ENCODE results near the gene CNKSR3.

The CNKSR3 gene

DNA sequence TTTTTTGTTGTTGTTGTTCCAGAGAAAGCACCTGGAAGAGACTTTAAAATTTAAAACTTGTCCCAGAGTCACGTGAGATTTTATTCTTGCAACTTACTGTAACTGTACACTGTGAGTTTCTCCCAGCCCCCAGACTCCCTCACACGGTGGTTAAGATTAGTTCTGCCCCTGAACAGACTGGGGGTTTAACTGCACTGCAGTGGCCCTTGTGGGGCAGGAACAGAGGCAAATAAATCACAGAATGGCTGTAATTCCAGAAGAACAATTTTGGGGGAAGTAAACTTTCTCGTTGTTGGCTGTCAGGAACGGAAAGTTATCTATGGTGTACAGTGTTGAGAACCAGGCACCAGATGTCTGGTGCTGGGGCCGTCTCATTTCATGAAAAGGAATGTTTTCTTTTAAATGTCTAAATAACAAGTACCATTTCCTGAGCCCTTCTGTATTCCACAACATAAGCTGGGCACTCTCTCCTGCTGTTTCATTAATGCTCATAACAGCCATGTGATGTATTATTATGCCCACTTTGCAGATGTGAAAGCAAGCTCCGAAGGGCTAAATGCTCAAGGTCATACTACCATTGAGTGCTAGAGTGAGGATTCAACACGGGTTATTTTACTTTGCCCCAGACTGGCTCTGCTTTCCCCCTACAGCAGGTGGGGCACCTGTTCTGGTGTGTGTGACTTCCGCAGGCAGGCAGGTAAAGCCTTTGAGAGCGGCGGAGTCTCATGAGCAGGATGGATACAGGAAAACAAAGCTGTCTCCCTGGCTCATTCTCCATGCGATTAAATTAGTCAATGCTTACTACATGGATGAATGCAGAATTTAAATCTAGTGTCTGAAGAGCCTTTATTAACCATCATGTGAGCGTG lies 30.5 kb downstream of the CNKSR3 start:
- Histone ChIP-seq H3K36me3 (ENCODE audit: insufficient read depth, low read length) (no peaks in the 10 kb centered on the region), H3K79me2 (ENCODE audit: insufficient read depth, low read length) (no peaks in the 10 kb centered on the region), H3K4me2 (ENCODE audit: low read length) (no peak overlapping the region), H2AFZ (ENCODE audit: low read length) (no peak overlapping the region), H3F3A (ENCODE audit: insufficient read depth, low read length) (no peaks in the 10 kb centered on the region), H3K9ac (ENCODE audit: low read length) (no peak overlapping the region), H3K4me1 (ENCODE audit: insufficient read depth, low read length, severe bottlenecking) (no peaks in the 10 kb centered on the region), H3K9me2 (ENCODE audit: low read depth, low read length) (no peaks in the 10 kb centered on the region), H3K4me3 (ENCODE audit: low read depth, low read length, poor library complexity, severe bottlenecking) (no peak overlapping the region), H4K20me1 (ENCODE audit: insufficient read depth, low read length) (no peaks in the 10 kb centered on the region), H3K27ac (ENCODE audit: low read depth, low read length, poor library complexity, severe bottlenecking) (no peak overlapping the region), H3K27me3 (ENCODE audit: insufficient read depth, low read length) (no peaks in the 10 kb centered on the region), H3K9me3 (ENCODE audit: low read length) (no peaks in the 10 kb centered on the region)
- TF ChIP-seq, protein P1, sequence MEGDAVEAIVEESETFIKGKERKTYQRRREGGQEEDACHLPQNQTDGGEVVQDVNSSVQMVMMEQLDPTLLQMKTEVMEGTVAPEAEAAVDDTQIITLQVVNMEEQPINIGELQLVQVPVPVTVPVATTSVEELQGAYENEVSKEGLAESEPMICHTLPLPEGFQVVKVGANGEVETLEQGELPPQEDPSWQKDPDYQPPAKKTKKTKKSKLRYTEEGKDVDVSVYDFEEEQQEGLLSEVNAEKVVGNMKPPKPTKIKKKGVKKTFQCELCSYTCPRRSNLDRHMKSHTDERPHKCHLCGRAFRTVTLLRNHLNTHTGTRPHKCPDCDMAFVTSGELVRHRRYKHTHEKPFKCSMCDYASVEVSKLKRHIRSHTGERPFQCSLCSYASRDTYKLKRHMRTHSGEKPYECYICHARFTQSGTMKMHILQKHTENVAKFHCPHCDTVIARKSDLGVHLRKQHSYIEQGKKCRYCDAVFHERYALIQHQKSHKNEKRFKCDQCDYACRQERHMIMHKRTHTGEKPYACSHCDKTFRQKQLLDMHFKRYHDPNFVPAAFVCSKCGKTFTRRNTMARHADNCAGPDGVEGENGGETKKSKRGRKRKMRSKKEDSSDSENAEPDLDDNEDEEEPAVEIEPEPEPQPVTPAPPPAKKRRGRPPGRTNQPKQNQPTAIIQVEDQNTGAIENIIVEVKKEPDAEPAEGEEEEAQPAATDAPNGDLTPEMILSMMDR (IDR thresholded peaks at IDR 0.05; ENCODE audit: low read length), result no peak
- TF ChIP-seq EZH2 (IDR thresholded peaks at IDR 0.05; ENCODE audit: borderline replicate concordance, low read length), result no peak

DNA sequence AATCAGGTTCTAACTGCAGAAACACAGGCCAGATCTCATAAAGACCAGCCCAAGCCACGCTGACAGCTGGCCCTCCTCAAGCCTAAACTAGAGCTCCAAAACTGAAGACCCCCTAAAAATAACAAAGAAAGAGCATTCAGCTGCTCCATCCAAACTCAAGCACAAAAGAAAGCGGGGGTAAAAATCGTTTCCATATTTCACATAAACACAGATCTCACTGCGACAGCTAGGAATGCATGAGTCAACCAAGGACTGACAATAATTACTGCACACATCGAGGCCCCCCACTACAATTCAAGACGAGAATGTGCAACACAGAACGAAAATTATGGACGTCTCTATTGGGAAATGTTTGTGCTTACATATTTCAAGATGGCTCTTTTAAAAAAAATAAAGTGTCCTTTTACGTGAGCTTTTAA lies 31.1 kb downstream of the CNKSR3 start:
- Histone ChIP-seq H3K9ac (ENCODE audit: low read length) (no peak overlapping the region), H3K36me3 (ENCODE audit: insufficient read depth, low read length) (no peaks in the 10 kb centered on the region), H3K27me3 (ENCODE audit: insufficient read depth, low read length) (no peaks in the 10 kb centered on the region), H3K9me3 (ENCODE audit: low read length) (no peaks in the 10 kb centered on the region), H3K4me3 (ENCODE audit: low read depth, low read length, poor library complexity, severe bottlenecking) (no peak overlapping the region), H3K4me2 (ENCODE audit: low read length) (no peak overlapping the region), H3K4me1 (ENCODE audit: insufficient read depth, low read length, severe bottlenecking) (no peaks in the 10 kb centered on the region), H3F3A (ENCODE audit: insufficient read depth, low read length) (no peaks in the 10 kb centered on the region), H2AFZ (ENCODE audit: low read length) (no peak overlapping the region), H3K9me2 (ENCODE audit: low read depth, low read length) (no peaks in the 10 kb centered on the region), H3K27ac (ENCODE audit: low read depth, low read length, poor library complexity, severe bottlenecking) (no peak overlapping the region), H4K20me1 (ENCODE audit: insufficient read depth, low read length) (no peaks in the 10 kb centered on the region), H3K79me2 (ENCODE audit: insufficient read depth, low read length) (no peaks in the 10 kb centered on the region)
- TF ChIP-seq, protein P1 (IDR thresholded peaks at IDR 0.05; ENCODE audit: low read length), result no peak
- TF ChIP-seq EZH2 (IDR thresholded peaks at IDR 0.05; ENCODE audit: borderline replicate concordance, low read length), result no peak

DNA sequence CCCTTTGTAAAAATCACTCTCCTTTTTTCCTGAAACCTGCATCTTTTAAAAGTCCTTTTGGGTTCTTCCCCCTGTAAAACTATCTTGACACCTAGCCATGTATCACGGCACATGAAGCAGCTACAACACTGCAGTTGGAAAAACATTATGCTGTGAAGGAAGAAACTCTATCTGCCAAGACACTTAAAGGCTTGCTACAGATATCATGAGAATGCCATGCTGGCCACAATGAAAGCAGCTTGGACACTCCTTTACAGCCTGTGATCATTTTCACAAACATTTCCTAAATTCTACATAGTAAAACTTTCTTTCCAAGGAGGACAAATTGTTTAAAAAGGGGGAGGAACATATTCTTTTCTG lies 31.8 kb downstream of the CNKSR3 start:
- Histone ChIP-seq H3F3A (ENCODE audit: insufficient read depth, low read length) (no peaks in the 10 kb centered on the region), H3K9me3 (ENCODE audit: low read length) (no peaks in the 10 kb centered on the region), H2AFZ (ENCODE audit: low read length) (no peak overlapping the region), H3K27me3 (ENCODE audit: insufficient read depth, low read length) (no peaks in the 10 kb centered on the region), H3K27ac (ENCODE audit: low read depth, low read length, poor library complexity, severe bottlenecking) (no peak overlapping the region), H3K9me2 (ENCODE audit: low read depth, low read length) (no peaks in the 10 kb centered on the region), H3K36me3 (ENCODE audit: insufficient read depth, low read length) (no peaks in the 10 kb centered on the region), H3K9ac (ENCODE audit: low read length) (no peak overlapping the region), H3K4me2 (ENCODE audit: low read length) (no peak overlapping the region), H3K4me3 (ENCODE audit: low read depth, low read length, poor library complexity, severe bottlenecking) (no peak overlapping the region), H3K79me2 (ENCODE audit: insufficient read depth, low read length) (no peaks in the 10 kb centered on the region), H3K4me1 (ENCODE audit: insufficient read depth, low read length, severe bottlenecking) (no peaks in the 10 kb centered on the region), H4K20me1 (ENCODE audit: insufficient read depth, low read length) (no peaks in the 10 kb centered on the region)
- TF ChIP-seq EZH2 (IDR thresholded peaks at IDR 0.05; ENCODE audit: borderline replicate concordance, low read length), result no peak
- TF ChIP-seq, protein P1 (IDR thresholded peaks at IDR 0.05; ENCODE audit: low read length), result no peak
